CD4-positive, alpha-beta memory T cell (primary cell): ENCODE measurements around the gene NUP153. TPM values are rescaled to one million over a fixed set of nuclear protein-coding genes. Genes with fewer than 3 reads are reported as not detected.
"Not testable (repeated sequence)": the region's sequence is repeated elsewhere in the genome, so short reads cannot be mapped to it uniquely, and the experiment has no call there.

ENCODE experiments used
- CTCF ChIA-PET: fragments of 350-600 bp; sonication (Branson Sonifier 250); formaldehyde crosslinking; loops from one replicate; lab custom pipeline; 2021; ENCODE audit warnings: inconsistent platforms; ENCODE audit not compliant: partially characterized antibody; lab: Charles Lee
- POLR2A ChIA-PET: fragments of 350-600 bp; sonication (Branson Sonifier 250); formaldehyde crosslinking; loops from one replicate; lab custom pipeline; 2021; ENCODE audit not compliant: partially characterized antibody; lab: Charles Lee
- DNase-seq, 5 donors: peaks; one replicate each; pipeline versions ENCODE4 v3.0.0 to v3.0.0-alpha.2; 2020 to 2022; ENCODE audit warnings: mixed read lengths in 1 of 5
- H3K27ac ChIP-seq: one replicate; pipeline ENCODE4 v1.7.0; 2013; ENCODE audit warnings: low read depth, low read length
- H3K27me3 ChIP-seq: 2 replicates; pipeline ENCODE4 v1.7.0; 2013; ENCODE audit warnings: mild to moderate bottlenecking, low read length, moderate library complexity; ENCODE audit not compliant: insufficient read depth
- H3K36me3 ChIP-seq: 2 replicates; pipeline ENCODE4 v1.7.0; 2013; ENCODE audit warnings: mild to moderate bottlenecking, low read length, moderate library complexity; ENCODE audit not compliant: insufficient read depth
- H3K4me1 ChIP-seq: 2 replicates; pipeline ENCODE4 v1.7.0; 2013; ENCODE audit warnings: mild to moderate bottlenecking, low read length, moderate library complexity; ENCODE audit not compliant: insufficient read depth
- H3K4me3 ChIP-seq, 2 donors: one replicate each; pipeline ENCODE4 v1.7.0; 2013; ENCODE audit warnings: low read length in 2 of 2, mild to moderate bottlenecking in 1 of 2
- H3K9me3 ChIP-seq, 2 donors: one replicate each; pipeline ENCODE4 v1.7.0; 2013; ENCODE audit warnings: low read length in 2 of 2, control low read depth in 1 of 2; ENCODE audit not compliant: control insufficient read depth in 1 of 2
- H3K27ac Mint-ChIP-seq, 7 donors: one replicate each; pipeline ENCODE4 v1.8.0; 2020 to 2021; ENCODE audit warnings: mixed read lengths in 7 of 7, mild to moderate bottlenecking in 6 of 7, inconsistent platforms in 3 of 7, moderate library complexity in 3 of 7
- H3K27me3 Mint-ChIP-seq, 2 donors: one replicate each; pipeline ENCODE4 v1.8.0; 2020 to 2021; ENCODE audit warnings: mixed read lengths in 2 of 2
- H3K36me3 Mint-ChIP-seq, 2 donors: one replicate each; pipeline ENCODE4 v1.8.0; 2020 to 2021; ENCODE audit warnings: mixed read lengths in 2 of 2, inconsistent platforms in 1 of 2, mild to moderate bottlenecking in 1 of 2
- H3K4me1 Mint-ChIP-seq, 4 donors: one replicate each; pipeline ENCODE4 v1.8.0; 2020 to 2021; ENCODE audit warnings: mixed read lengths in 4 of 4, mild to moderate bottlenecking in 1 of 4
- H3K4me3 Mint-ChIP-seq, 8 donors: one replicate each; pipeline ENCODE4 v1.8.0; 2020 to 2021; ENCODE audit warnings: mixed read lengths in 8 of 8, mild to moderate bottlenecking in 7 of 8, moderate library complexity in 6 of 8, inconsistent platforms in 3 of 8
- H3K9me3 Mint-ChIP-seq, 8 donors: one replicate each; pipeline ENCODE4 v1.8.0; 2020 to 2021; ENCODE audit warnings: mixed read lengths in 8 of 8, mild to moderate bottlenecking in 5 of 8, inconsistent platforms in 3 of 8, moderate library complexity in 1 of 8
- intact Hi-C: fragments of 100-400 bp; cut with micrococcal nuclease; formaldehyde crosslinking; loops from one replicate; pipeline ENCODE4 v1.15.1; 2023
- polyA plus RNA-seq, 2 donors: library from polyadenylated mRNA; unstranded; fragments of 300-500 nt; fragmentation: Illumina TruSeq; gene quantifications; one replicate each; pipeline ENCODE4 v1.2.3, GENCODE V29; 2021
- total RNA-seq, 2 experiments: library from RNA; stranded (reverse); gene quantifications; one replicate each; pipeline ENCODE4 v1.2.3, GENCODE V29; 2021

NUP153 gene
- total and polyA plus RNA-seq, 4 experiments from 2014 or later, result 1.9 to 60.7 (median 32.0) TPM

GRCh38 chr6:17714177-17714576, 7.5 kb upstream of the NUP153 start:
- DNase-seq, result no peak
- intact Hi-C loops, result no loop called here
- Histone ChIP-seq H3K9me3 (no peaks in the 10 kb centered on the region), H3K27ac (no peak overlapping the region), H3K4me3 (no peak overlapping the region), H3K4me1 (peaks cover 3% of the 10 kb centered on the region), H3K36me3 (no peaks in the 10 kb centered on the region), H3K27me3 (no peaks in the 10 kb centered on the region)
- Mint-ChIP-seq H3K27ac (no peak overlapping the region), H3K9me3 (no peaks in the 10 kb centered on the region), H3K36me3 (no peaks in the 10 kb centered on the region), H3K4me1 (peaks cover 5 to 7% (median 6%) of the 10 kb centered on the region in 4 donors), H3K4me3 (no peak overlapping the region), H3K27me3 (no peaks in the 10 kb centered on the region)
- POLR2A ChIA-PET, result interaction anchor here (1.7 to 1.9 kb wide), 2 partner anchors 7 to 12 kb away, joined by 6 to 7 read pairs; partner anchors contain the start of gene NUP153
- CTCF ChIA-PET, result interaction anchor here (1.0 to 4.4 kb wide), 3 partner anchors 12 to 90 kb away, joined by 3 to 20 read pairs (median 7); no protein-coding TSS in a partner anchor

- intact Hi-C loops, result no loop called here
- no peaks in the 10 kb centered on the region for H3K36me3 ChIP-seq
- CTCF ChIA-PET, result interaction anchor here (1.2 to 4.4 kb wide), 2 partner anchors 10 to 112 kb away, joined by 3 to 20 read pairs; no protein-coding TSS in a partner anchor
These were observed 5.9 kb upstream of the NUP153 start for GRCh38 chr6:17712576-17712975.

GRCh38 chr6:17710331-17710730, 3.6 kb upstream of the NUP153 start:
- CTCF ChIA-PET, result interaction anchor here (0.8 kb wide), 1 partner anchor 8 kb away, joined by 6 read pairs; no protein-coding TSS in a partner anchor
- POLR2A ChIA-PET, result no interaction called here
- H3K4me1 ChIP-seq, result peaks cover 11% of the 10 kb centered on the region

More at GRCh38 chr6:17712576-17712975, 5.9 kb upstream of the NUP153 start:
- H3K36me3 Mint-ChIP-seq, result no peaks in the 10 kb centered on the region
- H3K4me3 Mint-ChIP-seq, result no peak overlapping the region
- no peak for DNase-seq
- H3K9me3 Mint-ChIP-seq, result no peaks in the 10 kb centered on the region
- H3K9me3 ChIP-seq, result no peaks in the 10 kb centered on the region
- H3K27ac Mint-ChIP-seq, result no peak overlapping the region
- no peak overlapping the region for H3K4me3 ChIP-seq
- POLR2A ChIA-PET, result no interaction called here
- H3K4me1 ChIP-seq, result peaks cover 5% of the 10 kb centered on the region
- H3K27me3 Mint-ChIP-seq, result no peaks in the 10 kb centered on the region
- H3K27me3 ChIP-seq, result no peaks in the 10 kb centered on the region
- peaks cover 5 to 8% (median 6%) of the 10 kb centered on the region in 4 donors for H3K4me1 Mint-ChIP-seq
- no peak overlapping the region for H3K27ac ChIP-seq

GRCh38 chr6:17709476-17709875, 2.8 kb upstream of the NUP153 start:
- Mint-ChIP-seq H3K36me3 (peaks cover 0 to 8% of the 10 kb centered on the region in 2 donors), H3K9me3 (peaks cover 0 to 5% (median 0%) of the 10 kb centered on the region in 8 donors), H3K27me3 (no peaks in the 10 kb centered on the region), H3K4me1 (peaks cover 7 to 25% (median 15%) of the 10 kb centered on the region in 4 donors), H3K27ac (no peak overlapping the region), H3K4me3 (no peak overlapping the region)
- H3K4me3 ChIP-seq, result no peak overlapping the region
- ChIA-PET POLR2A (interaction anchor here (4.9 kb wide), 1 partner anchor 109 kb away, joined by 94 read pairs; the partner anchor contains the start of gene FAM8A1), CTCF (interaction anchor here (1.4 to 3.6 kb wide), 2 partner anchors 18 to 95 kb away, joined by 3 to 12 read pairs; no protein-coding TSS in a partner anchor)
- H3K36me3 ChIP-seq, result no peaks in the 10 kb centered on the region
- H3K9me3 ChIP-seq, result no peaks in the 10 kb centered on the region
- DNase-seq, result no peak
- H3K4me1 ChIP-seq, result peaks cover 15% of the 10 kb centered on the region
- intact Hi-C loops, result loop anchor here (5.0 kb wide), 1 partner anchor 127 kb away; no protein-coding TSS in a partner anchor
- H3K27me3 ChIP-seq, result no peaks in the 10 kb centered on the region
- no peak overlapping the region for H3K27ac ChIP-seq

More at GRCh38 chr6:17710331-17710730, 3.6 kb upstream of the NUP153 start:
- Mint-ChIP-seq H3K27ac (no peak overlapping the region), H3K4me1 (peaks cover 12 to 26% (median 18%) of the 10 kb centered on the region in 4 donors), H3K4me3 (no peak overlapping the region), H3K9me3 (peaks cover 0 to 5% (median 0%) of the 10 kb centered on the region in 8 donors), H3K36me3 (peaks cover 0 to 8% of the 10 kb centered on the region in 2 donors), H3K27me3 (no peaks in the 10 kb centered on the region)
- DNase-seq, result no peak
- intact Hi-C loops, result no loop called here
- H3K36me3 ChIP-seq, result no peaks in the 10 kb centered on the region
- H3K4me3 ChIP-seq, result no peak overlapping the region
- no peak overlapping the region for H3K27ac ChIP-seq
- no peaks in the 10 kb centered on the region for H3K9me3 ChIP-seq
- no peaks in the 10 kb centered on the region for H3K27me3 ChIP-seq

GRCh38 chr6:17708035-17708434, 1.3 kb upstream of the NUP153 start:
- peaks cover 14 to 40% (median 25%) of the 10 kb centered on the region in 4 donors for H3K4me1 Mint-ChIP-seq
- not testable (repeated sequence) for H3K27me3 Mint-ChIP-seq, H3K4me3 ChIP-seq, H3K9me3 ChIP-seq, H3K9me3 Mint-ChIP-seq, H3K27me3 ChIP-seq, H3K36me3 ChIP-seq, H3K36me3 Mint-ChIP-seq, H3K27ac ChIP-seq, DNase-seq
- ChIA-PET CTCF (interaction anchor here (1.3 to 3.6 kb wide), 3 partner anchors 87 to 107 kb away, joined by 3 to 12 read pairs (median 7); partner anchors contain the start of gene FAM8A1), POLR2A (interaction anchor here (4.9 kb wide), 1 partner anchor 107 kb away, joined by 94 read pairs; the partner anchor contains the start of gene FAM8A1)
- intact Hi-C loops, result loop anchor here (5.0 kb wide), 1 partner anchor 126 kb away; no protein-coding TSS in a partner anchor
- peaks cover 30% of the 10 kb centered on the region for H3K4me1 ChIP-seq
- peak overlapping the region in 1 of 7 donors; percentile 17 for H3K27ac Mint-ChIP-seq
- H3K4me3 Mint-ChIP-seq, result peak overlapping the region in 1 of 8 donors; percentile 45

- H3K4me3 Mint-ChIP-seq, result peak overlapping the region; percentile 86 to 94 (median 92)
These were observed 586 bp upstream of the NUP153 start for GRCh38 chr6:17707371-17707651.

More at GRCh38 chr6:17707371-17707651, 586 bp upstream of the NUP153 start:
- intact Hi-C loops, result loop anchor here (2.0 to 5.0 kb wide), 4 partner anchors 43 to 1579 kb away; partner anchors contain the start of gene MYLIP
- Histone ChIP-seq H3K9me3 (no peaks in the 10 kb centered on the region), H3K27me3 (no peaks in the 10 kb centered on the region), H3K36me3 (no peaks in the 10 kb centered on the region), H3K4me3 (peak overlapping the region in 1 of 2 donors; percentile 87), H3K4me1 (peaks cover 37% of the 10 kb centered on the region), H3K27ac (peak overlapping the region; percentile 99)
- no peaks in the 10 kb centered on the region for H3K27me3 Mint-ChIP-seq
- ChIA-PET CTCF (interaction anchor here (0.8 to 3.6 kb wide), 7 partner anchors 8 to 121 kb away, joined by 3 to 12 read pairs (median 5); partner anchors contain the start of gene FAM8A1), POLR2A (interaction anchor here (0.5 to 4.9 kb wide), 12 partner anchors 8 to 945 kb away, joined by 3 to 94 read pairs (median 4); partner anchors contain the start of genes FAM8A1 and NHLRC1)
- peaks cover 0 to 5% (median 0%) of the 10 kb centered on the region in 8 donors for H3K9me3 Mint-ChIP-seq
- DNase-seq, result no peak
- peak overlapping the region; percentile 93 to 99 (median 95) for H3K27ac Mint-ChIP-seq
- peaks cover 0 to 8% of the 10 kb centered on the region in 2 donors for H3K36me3 Mint-ChIP-seq
- H3K4me1 Mint-ChIP-seq, result peaks cover 17 to 47% (median 30%) of the 10 kb centered on the region in 4 donors
